Suprapubic skin (tissue), 4 donors: Measurements from ENCODE around the gene THSD7B.

Experiments used
- CTCF ChIP-seq, 2 donors: fragments of 200-600 bp in 1 of 2; fragments of 450-650 bp in 1 of 2; sonication (generic) in 1 of 2; IDR thresholded peaks; one replicate each; pipeline ENCODE4 v1.5.1; 2016 to 2019; ENCODE audit warnings: antibody characterized with exemption in 2 of 2, mild to moderate bottlenecking in 1 of 2, moderate library complexity in 1 of 2
- POLR2A ChIP-seq, 2 donors: fragments of 450-650 bp; IDR thresholded peaks; one replicate each; pipeline ENCODE4 v1.6.1; 2017; ENCODE audit warnings: antibody characterized with exemption in 2 of 2, mild to moderate bottlenecking in 2 of 2, moderate library complexity in 2 of 2
- POLR2AphosphoS5 ChIP-seq, 3 donors: sonication (generic); formaldehyde crosslinking; IDR thresholded peaks; one replicate each; pipeline ENCODE4 v1.6.1; 2017; ENCODE audit warnings: antibody characterized with exemption in 3 of 3

DNA sequence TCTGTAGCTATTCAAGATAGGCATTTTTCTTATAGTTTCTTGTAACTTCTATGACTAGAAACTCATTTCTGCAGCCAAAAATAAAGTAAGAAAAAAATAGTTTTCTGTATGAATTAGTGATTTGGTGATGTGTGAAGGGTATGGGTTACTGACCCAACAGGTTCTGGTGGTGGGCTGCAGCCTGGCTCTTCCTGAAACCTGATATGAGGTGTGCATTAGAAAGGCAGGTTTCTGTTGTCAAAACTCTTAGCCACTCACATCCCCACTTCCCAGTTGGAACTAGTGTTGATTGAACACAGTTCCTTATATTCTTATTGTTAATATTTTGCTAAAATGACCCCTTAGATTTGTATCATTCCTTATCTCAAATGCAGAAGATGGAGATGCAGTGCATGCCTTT, 330.8 kb downstream of the THSD7B start:
- TF ChIP-seq CTCF (IDR thresholded peaks at IDR 0.05), result no peak
- no peak for TF ChIP-seq POLR2A (IDR thresholded peaks at IDR 0.05)
- no peak for TF ChIP-seq POLR2AphosphoS5 (IDR thresholded peaks at IDR 0.05)
